HepG2 (cell line): ENCODE data around the gene TNP2. TPM values are rescaled to one million over a fixed set of nuclear protein-coding genes. Genes with fewer than 3 reads are reported as not detected.
A peak's percentile ranks its signal among the peaks of the same experiment; 100 is the strongest.

Experiments
- CCAR2 ChIP-seq: fragments of 200-400 bp; formaldehyde crosslinking; optimal IDR thresholded peaks from 2 replicates; pipeline ENCODE3; 2018; ENCODE audit warnings: low read depth, mild to moderate bottlenecking, low read length, moderate library complexity
- CHD4 ChIP-seq: fragments of 200-600 bp; sonication (generic); IDR thresholded peaks from 2 replicates; pipeline ENCODE4 v1.7.0; 2017; ENCODE audit warnings: mild to moderate bottlenecking, low read length, borderline replicate concordance
- GATA4 ChIP-seq: sonication (generic); IDR thresholded peaks from 2 replicates; pipeline ENCODE4 v1.6.1; 2016; ENCODE audit warnings: antibody characterized with exemption, low read depth, borderline replicate concordance
- JUND ChIP-seq: sonication (generic); formaldehyde crosslinking; IDR thresholded peaks from 2 replicates; pipeline ENCODE4 v1.8.0; 2022; ENCODE audit warnings: mild to moderate bottlenecking, missing genetic modification reagents
- KMT2A ChIP-seq: sonication (generic); formaldehyde crosslinking; IDR thresholded peaks from 2 replicates; pipeline ENCODE4 v1.4.0; 2020; ENCODE audit warnings: missing genetic modification reagents
- MED1 ChIP-seq: sonication (generic); formaldehyde crosslinking; IDR thresholded peaks from 2 replicates; pipeline ENCODE4 v1.4.0; 2020; ENCODE audit warnings: missing genetic modification reagents
- MEF2D ChIP-seq: sonication (generic); formaldehyde crosslinking; IDR thresholded peaks from 2 replicates; pipeline ENCODE4 v1.5.1; 2020; ENCODE audit warnings: mild to moderate bottlenecking, missing genetic modification reagents
- POLR2A ChIP-seq, 2 experiments: IDR thresholded peaks; 2 replicates each; pipeline ENCODE4 v1.6.1; 2011; ENCODE audit warnings: low read depth in 2 of 2, low read length in 2 of 2, mild to moderate bottlenecking in 1 of 2, moderate library complexity in 1 of 2; ENCODE audit not compliant: insufficient read depth in 1 of 2
- POLR2AphosphoS5 ChIP-seq: IDR thresholded peaks from 2 replicates; pipeline ENCODE4 v1.6.1; 2012; ENCODE audit warnings: low read depth, low read length
- ZNF101 ChIP-seq: sonication (generic); formaldehyde crosslinking; IDR thresholded peaks from 2 replicates; pipeline ENCODE4 v1.4.0; 2020; ENCODE audit warnings: mild to moderate bottlenecking, low read depth, missing genetic modification reagents, borderline replicate concordance
- ZNF318 ChIP-seq: sonication (generic); formaldehyde crosslinking; IDR thresholded peaks from 2 replicates; pipeline ENCODE4 v1.4.0; 2020; ENCODE audit warnings: mild to moderate bottlenecking, missing genetic modification reagents
- ZNF329 ChIP-seq: sonication (generic); formaldehyde crosslinking; IDR thresholded peaks from 2 replicates; pipeline ENCODE4 v1.9.0; 2021; ENCODE audit warnings: low read depth, mild to moderate bottlenecking, missing genetic modification reagents
- ZNF616 ChIP-seq: sonication (generic); formaldehyde crosslinking; IDR thresholded peaks from 2 replicates; pipeline ENCODE4 v1.5.0; 2020; ENCODE audit warnings: low read depth, mild to moderate bottlenecking, missing genetic modification reagents
- ZNF768 ChIP-seq: sonication (generic); formaldehyde crosslinking; IDR thresholded peaks from 2 replicates; pipeline ENCODE4 v1.4.0; 2020; ENCODE audit warnings: missing genetic modification reagents
- ZSCAN22 ChIP-seq: sonication (generic); formaldehyde crosslinking; IDR thresholded peaks from 2 replicates; pipeline ENCODE4 v1.4.0; 2020; ENCODE audit warnings: mild to moderate bottlenecking, missing genetic modification reagents
- polyA plus RNA-seq, 8 experiments: library from polyadenylated mRNA; depleted of rRNA in 3 of 8; stranded (reverse) in 7 of 8; unstranded in 1 of 8; fragments of >200 nt; fragmentation: Illumina TruSeq in 4 of 8; extraction: Trizol in 4 of 8; gene quantifications; 2 replicates each; pipeline versions ENCODE4 v1.2.1 to v1.2.3, GENCODE V29; 2011 to 2016; ENCODE audit warnings: low read depth in 4 of 8, missing spikeins in 1 of 8, mixed read lengths in 1 of 8; ENCODE audit not compliant: insufficient read depth in 1 of 8
- total RNA-seq, 5 experiments: library from RNA; depleted of rRNA; stranded (reverse); fragments of >200 nt; fragmentation: Illumina TruSeq; extraction: Trizol; gene quantifications; 2 replicates each; pipeline ENCODE4 v1.2.3, GENCODE V29; 2016; ENCODE audit warnings: low read depth in 1 of 5
- TF ChIP-seq, protein P1 (sequence below): sonication (generic); formaldehyde crosslinking; IDR thresholded peaks from 2 replicates; pipeline ENCODE4 v1.4.0; 2020; ENCODE audit warnings: missing genetic modification reagents
- TF ChIP-seq, protein P2 (sequence below): sonication (generic); formaldehyde crosslinking; IDR thresholded peaks from 2 replicates; pipeline ENCODE4 v1.5.1; 2020; ENCODE audit warnings: missing genetic modification reagents, mild to moderate bottlenecking, borderline replicate concordance

Gene TNP2
- total and polyA plus RNA-seq, 2 of the 13 experiments (the other 11 are each of a cell fraction or from before 2014, with no cell fraction given): not detected

GRCh38 chr16:11238272-11239202 is 30.6 kb downstream of the TNP2 start (continued):
- TF ChIP-seq CCAR2: no peak
- TF ChIP-seq, protein P1, sequence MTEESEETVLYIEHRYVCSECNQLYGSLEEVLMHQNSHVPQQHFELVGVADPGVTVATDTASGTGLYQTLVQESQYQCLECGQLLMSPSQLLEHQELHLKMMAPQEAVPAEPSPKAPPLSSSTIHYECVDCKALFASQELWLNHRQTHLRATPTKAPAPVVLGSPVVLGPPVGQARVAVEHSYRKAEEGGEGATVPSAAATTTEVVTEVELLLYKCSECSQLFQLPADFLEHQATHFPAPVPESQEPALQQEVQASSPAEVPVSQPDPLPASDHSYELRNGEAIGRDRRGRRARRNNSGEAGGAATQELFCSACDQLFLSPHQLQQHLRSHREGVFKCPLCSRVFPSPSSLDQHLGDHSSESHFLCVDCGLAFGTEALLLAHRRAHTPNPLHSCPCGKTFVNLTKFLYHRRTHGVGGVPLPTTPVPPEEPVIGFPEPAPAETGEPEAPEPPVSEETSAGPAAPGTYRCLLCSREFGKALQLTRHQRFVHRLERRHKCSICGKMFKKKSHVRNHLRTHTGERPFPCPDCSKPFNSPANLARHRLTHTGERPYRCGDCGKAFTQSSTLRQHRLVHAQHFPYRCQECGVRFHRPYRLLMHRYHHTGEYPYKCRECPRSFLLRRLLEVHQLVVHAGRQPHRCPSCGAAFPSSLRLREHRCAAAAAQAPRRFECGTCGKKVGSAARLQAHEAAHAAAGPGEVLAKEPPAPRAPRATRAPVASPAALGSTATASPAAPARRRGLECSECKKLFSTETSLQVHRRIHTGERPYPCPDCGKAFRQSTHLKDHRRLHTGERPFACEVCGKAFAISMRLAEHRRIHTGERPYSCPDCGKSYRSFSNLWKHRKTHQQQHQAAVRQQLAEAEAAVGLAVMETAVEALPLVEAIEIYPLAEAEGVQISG (CRISPR knock-in tag): peak; percentile 92
- TF ChIP-seq POLR2A (IDR thresholded peaks at IDR 0.05; ENCODE audit: insufficient read depth in 1 of 2, low read depth in 2 of 2, low read length in 2 of 2): no peak
- TF ChIP-seq MEF2D (CRISPR knock-in tag): no peak
- no peak for TF ChIP-seq ZNF616 (CRISPR knock-in tag)
- no peak for TF ChIP-seq CHD4
- no peak; the same call in 1 of the 2 replicates for TF ChIP-seq ZNF768 (CRISPR knock-in tag)
- TF ChIP-seq, protein P2, sequence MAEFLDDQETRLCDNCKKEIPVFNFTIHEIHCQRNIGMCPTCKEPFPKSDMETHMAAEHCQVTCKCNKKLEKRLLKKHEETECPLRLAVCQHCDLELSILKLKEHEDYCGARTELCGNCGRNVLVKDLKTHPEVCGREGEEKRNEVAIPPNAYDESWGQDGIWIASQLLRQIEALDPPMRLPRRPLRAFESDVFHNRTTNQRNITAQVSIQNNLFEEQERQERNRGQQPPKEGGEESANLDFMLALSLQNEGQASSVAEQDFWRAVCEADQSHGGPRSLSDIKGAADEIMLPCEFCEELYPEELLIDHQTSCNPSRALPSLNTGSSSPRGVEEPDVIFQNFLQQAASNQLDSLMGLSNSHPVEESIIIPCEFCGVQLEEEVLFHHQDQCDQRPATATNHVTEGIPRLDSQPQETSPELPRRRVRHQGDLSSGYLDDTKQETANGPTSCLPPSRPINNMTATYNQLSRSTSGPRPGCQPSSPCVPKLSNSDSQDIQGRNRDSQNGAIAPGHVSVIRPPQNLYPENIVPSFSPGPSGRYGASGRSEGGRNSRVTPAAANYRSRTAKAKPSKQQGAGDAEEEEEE: no peak
- no peak for TF ChIP-seq KMT2A (CRISPR knock-in tag)
- 0 out of 2 replicates have a peak, but pooled peaks have one; percentile 2 for TF ChIP-seq MED1 (CRISPR knock-in tag)
- TF ChIP-seq JUND (CRISPR knock-in tag): peak; percentile 45; the same call in 1 of the 2 replicates
- no peak for TF ChIP-seq GATA4
- no peak for TF ChIP-seq ZNF101 (CRISPR knock-in tag)
- TF ChIP-seq ZNF318 (CRISPR knock-in tag): peak; percentile 42; the same call in 1 of the 2 replicates
- peak; percentile 99 for TF ChIP-seq ZNF329 (CRISPR knock-in tag)
- no peak for TF ChIP-seq POLR2AphosphoS5
- no peak for TF ChIP-seq ZSCAN22 (CRISPR knock-in tag)
